ENCODE data around the gene HSPA1L.
"Not testable (repeated sequence)": the region's sequence is repeated elsewhere in the genome, so short reads cannot be mapped to it uniquely, and the experiment has no call there.

Gene HSPA1L

DNA sequence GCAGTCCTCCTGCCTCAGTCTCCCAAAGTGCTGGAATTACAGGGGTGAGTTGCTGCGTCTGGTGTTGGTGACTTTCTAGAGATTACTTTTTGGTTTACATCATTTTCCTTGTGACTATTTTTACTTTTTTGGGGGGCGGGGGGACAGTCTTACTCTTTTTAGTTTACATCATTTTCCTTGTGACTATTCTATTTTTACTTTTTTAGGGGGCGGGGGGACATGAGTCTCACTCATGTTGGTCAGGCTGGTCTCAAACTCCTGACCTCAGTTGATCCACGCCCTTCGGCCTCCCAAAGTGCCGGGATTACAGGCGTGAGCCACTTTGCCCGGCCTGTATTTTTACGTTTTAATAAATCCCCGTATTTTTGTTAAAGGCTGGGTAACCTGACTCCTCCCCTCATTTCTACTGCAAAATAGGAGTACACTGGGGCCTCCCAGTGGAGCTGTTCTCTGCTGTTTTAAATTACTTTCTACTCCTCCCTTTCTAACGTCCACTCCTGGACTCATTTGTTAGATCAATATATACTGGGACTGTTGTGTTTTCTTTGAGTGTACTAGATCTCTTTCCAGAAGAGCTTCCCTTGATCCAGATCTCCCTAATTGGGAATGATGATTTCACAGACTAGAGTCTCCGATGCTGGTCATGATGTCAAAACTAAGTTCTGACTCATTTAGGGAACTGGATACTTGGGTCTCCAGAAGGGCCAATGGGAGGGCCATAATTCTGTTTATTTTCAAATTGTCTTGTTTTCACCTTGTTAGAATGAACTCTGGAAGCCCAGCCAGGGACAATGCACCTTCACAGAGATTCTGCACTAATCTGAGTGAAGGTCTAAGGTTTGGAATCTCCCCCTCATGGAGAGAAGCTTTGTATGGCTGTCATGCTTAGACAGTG, 21.6 kb upstream of the HSPA1L start:
- no peak for DNase-seq (ENCODE audit: low spot score)

DNA sequence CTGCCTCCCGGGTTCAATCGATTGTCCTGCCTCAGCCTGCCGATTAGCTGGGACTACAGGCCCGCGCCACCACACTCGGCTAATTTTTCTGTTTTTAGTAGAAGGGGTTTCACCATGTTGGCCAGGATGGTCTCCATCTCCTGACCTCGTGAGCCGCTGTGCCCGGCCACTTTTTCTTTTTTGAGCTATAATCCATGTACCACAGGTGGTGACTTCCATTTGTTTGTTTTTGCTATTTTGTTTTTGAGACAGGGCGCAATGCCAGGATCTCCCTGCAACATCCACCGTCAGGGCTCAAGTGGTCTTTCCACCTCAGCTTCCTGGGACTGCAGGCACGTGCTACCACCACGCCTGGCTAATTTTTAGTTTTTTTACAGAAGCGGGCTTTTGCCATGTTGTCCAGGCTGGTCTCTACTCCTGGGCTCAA, 21.0 kb upstream of the HSPA1L start:
- no peak for DNase-seq (ENCODE audit: low spot score)

GRCh38 chr6:31834367-31835250, 19.5 kb upstream of the HSPA1L start:
- DNase-seq (ENCODE audit: low spot score) = peak; percentile 91

DNA sequence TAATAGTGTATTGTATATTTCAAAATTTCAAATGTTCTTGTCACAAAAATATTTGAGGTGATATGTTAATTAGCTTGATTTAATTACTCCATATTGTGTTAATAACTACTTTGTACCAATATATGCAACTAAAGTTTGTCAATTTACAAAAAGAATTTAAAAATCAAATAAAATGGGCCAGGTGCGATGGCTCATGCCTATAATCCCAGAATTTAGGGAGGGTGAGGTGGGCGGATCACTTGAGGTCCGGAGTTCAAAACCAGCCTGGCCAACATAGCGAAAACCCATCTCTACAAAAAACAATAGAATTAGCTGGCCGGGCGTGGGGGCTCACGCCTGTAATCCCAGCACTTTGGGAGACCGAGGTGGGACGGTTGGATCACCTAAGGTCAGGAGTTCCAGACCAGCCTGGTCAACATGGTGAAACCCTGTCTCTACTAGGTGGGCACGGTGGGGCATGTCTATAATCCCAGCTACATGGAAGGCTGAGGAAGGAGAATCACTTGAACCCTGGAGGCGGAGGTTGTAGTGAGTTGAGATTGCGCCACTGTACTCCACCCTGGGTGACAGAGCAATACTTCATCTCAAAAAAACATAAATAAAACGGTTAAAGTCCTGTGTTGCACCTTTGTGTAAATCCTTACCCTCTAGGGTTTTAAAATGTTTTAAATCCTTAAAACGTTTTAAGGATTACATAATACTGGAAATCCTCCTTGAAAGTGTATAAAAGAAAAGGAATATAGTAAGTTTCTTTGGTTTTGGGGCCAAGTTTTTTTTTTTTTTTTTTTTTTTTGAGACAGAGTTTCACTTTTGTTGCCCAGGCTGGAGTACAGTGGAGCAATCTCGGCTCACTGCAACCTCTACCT, 16.5 kb upstream of the HSPA1L start:
- no peak for DNase-seq (ENCODE audit: low spot score)

DNA sequence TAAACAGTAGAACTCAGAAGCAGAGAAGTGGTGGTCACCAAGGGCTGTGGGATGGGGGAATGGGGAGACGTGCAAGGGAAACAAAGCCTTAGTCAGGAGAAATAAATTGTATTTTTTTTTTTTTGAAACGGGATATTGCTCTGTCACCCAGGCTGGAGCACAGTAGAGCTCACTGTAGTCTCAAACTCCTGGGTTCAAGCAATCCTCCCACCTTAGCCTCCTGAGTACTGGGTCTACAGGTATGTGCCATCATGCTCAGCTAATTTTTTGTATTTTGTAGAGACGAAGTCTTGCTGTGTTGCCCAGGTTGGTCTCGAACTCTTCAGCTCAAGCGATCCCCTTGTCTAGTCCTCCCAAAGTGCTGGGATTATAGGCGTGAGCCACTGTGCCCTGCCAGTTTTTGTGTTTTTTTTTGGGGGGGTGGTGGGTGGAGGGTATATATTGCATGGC, 15.8 kb upstream of the HSPA1L start:
- DNase-seq (ENCODE audit: low spot score) = no peak

DNA sequence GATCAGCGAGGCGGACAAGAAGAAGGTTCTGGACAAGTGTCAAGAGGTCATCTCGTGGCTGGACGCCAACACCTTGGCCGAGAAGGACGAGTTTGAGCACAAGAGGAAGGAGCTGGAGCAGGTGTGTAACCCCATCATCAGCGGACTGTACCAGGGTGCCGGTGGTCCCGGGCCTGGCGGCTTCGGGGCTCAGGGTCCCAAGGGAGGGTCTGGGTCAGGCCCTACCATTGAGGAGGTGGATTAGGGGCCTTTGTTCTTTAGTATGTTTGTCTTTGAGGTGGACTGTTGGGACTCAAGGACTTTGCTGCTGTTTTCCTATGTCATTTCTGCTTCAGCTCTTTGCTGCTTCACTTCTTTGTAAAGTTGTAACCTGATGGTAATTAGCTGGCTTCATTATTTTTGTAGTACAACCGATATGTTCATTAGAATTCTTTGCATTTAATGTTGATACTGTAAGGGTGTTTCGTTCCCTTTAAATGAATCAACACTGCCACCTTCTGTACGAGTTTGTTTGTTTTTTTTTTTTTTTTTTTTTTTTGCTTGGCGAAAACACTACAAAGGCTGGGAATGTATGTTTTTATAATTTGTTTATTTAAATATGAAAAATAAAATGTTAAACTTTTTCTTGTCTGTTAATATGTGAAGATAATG, 14.7 kb upstream of the HSPA1L start:
- DNase-seq (ENCODE audit: low spot score) = no peak

GRCh38 chr6:31827286-31828079, 12.4 kb upstream of the HSPA1L start, which contains the start of gene HSPA1B:
Gene HSPA1B (plus strand): TSS chr6:31827738. CDS start chr6:31827951, 213 bp downstream.
- peak; percentile 98 for DNase-seq (ENCODE audit: low spot score)

DNA sequence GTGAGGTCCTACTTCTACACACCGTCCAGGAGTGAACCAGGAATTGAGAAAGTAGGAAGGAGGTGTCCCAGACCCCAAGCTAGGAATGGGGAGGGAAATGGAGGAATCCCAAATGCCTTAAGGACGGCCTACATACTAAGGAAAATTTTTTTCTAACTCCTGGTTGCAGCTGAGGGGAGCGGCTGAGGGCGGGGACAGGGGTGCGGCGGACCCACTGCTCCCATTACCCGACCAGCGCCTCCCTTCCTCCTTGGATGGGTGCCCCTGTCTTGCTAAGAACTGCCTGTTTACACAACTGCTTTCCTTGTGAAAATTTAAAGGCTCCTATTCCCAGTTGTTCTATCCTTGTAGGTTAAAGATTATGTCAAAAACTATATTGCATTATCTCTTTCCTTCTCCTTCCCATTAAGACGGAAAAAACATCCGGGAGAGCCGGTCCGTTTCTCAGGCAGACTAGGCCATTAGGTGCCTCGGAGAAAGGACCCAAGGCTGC, 11.8 kb upstream of the HSPA1L start:
- peak; percentile 85 for DNase-seq (ENCODE audit: low spot score)

DNA sequence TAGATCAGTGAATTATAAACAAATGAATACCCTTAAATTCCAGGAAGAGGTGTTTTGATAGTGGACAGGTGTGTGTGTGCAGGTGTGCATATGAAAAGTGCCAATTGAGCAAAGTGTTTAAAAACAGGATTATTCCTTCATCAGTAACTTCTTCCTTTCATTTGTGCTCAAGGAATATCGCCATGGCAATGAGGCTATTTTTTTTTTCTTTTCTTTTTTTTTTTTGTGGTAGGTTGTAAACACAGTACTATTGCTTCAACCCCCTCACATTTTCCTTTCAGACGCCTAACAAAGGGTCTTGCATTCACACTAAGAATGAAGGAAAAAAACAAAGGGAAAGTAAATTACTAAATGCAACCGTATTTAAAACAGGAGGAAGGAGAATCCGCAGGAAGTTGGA, 10.5 kb upstream of the HSPA1L start:
- DNase-seq (ENCODE audit: low spot score) = no peak

DNA sequence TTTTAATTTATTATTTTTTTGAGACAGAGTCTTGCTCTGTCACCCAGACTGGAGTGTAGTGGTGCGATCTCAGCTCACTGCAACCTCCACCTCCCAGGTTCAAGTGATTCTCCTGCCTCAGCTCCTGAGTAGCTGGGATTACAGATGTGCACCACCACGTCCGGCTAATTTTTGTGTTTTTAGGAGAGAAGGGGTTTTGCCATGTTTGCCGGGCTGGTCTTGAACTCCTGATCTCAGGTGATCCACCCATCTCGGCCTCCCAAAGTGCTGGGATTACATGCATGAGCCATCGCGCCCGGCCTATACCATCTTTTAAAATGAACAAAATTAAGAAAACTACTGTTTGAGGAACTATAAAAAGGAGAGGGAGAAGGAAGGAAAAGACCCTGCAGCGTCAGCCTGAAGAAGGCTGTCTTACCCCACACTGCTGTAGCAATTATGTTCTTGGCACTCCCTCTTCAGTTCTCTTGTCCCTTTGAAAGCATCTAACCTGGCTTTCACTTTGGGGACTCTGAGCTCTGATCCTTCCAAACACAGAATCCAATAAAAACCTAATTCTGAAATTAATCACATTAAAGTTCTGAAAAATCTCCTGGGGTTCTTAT, 8.6 kb upstream of the HSPA1L start:
- DNase-seq (ENCODE audit: low spot score) = not testable (repeated sequence)

GRCh38 chr6:31822036-31822821, 7.1 kb upstream of the HSPA1L start:
- peak; percentile 62 for DNase-seq (ENCODE audit: low spot score)

DNA sequence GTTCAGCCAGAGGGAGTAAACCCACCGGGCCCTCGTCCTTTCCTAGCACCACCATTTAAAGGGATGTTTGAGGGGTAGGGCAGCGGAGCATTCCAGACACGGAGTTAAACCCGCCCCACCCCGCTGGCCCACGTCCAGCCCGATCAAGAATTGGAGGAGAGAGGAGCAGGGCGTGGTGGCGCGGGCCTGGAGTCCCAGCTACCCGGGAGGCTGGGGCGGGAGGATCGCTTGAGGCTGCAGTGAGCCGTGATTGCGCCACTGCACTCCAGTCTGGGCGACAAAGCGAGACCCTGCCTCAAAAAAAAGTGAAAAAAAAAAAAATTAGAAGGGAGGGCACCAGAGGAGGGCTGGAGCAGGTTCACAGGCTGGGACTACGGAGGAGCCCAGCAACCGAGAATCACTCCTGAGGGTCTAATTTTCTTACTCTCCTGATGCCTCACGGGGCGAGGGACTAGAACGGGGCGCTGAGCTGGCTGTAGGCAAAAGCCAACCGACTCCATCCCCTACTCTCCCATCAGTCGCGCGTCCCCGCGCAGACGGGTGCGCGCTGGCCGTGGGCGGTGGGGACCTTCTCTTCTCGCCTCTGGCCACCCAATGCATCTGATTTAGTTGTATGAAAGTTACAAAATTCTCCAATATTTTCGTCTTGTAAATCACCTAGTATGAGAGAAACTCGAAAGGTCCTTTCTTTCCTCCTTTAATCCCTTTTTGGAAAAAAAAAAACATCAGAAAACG, 6.4 kb upstream of the HSPA1L start:
- DNase-seq (ENCODE audit: low spot score) = no peak

DNA sequence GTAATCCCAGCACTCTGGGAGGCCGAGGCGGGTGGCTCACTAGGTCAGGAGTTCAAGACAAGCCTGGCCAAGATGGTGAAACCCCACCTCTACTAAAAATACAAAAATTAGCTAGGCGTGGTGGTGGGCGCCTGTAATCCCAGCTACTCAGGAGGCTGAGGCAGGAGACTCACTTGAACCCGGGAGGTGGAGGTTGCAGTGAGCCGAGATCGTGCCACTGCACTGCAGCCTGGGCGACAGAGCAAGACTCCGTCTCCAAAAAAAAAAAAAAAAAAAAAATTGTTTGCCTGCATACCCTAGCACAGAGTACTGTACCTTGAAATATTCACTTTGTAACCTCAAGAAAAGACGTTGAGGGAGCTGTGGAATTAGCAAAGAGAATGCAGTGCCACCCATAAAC, 5.3 kb upstream of the HSPA1L start:
- not testable (repeated sequence) for DNase-seq (ENCODE audit: low spot score)

GRCh38 chr6:31819871-31820299, 4.8 kb upstream of the HSPA1L start:
- no peak for DNase-seq (ENCODE audit: low spot score)

DNA sequence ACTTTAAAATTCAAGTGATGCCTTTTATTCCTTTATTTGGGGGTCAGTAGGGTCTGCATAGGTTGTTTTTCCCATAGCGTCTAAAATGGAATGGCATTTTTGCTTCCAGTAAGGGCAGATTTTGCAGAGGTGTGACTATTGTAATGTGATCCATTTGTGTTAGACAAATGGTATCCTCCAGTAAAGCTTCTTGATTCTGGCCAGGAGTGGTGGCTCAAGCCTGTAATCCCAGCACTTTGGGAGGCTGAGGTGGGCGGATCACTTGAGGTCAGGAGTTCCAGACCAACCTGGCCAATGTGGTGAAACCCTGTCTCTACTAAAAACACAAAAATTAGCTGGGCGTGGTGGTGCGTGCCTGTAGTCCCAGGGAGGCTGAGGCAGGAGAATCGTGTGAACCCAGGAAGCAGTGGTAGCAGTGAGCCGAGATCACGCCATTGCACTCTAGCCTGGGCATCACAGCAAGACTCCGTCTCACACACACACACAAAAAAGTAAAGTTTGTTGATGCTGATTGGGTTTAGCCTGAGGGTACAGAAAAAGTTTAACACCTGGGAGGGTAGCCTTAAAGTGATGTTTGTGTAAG, 2.9 kb upstream of the HSPA1L start:
- DNase-seq (ENCODE audit: low spot score) = not testable (repeated sequence)

DNA sequence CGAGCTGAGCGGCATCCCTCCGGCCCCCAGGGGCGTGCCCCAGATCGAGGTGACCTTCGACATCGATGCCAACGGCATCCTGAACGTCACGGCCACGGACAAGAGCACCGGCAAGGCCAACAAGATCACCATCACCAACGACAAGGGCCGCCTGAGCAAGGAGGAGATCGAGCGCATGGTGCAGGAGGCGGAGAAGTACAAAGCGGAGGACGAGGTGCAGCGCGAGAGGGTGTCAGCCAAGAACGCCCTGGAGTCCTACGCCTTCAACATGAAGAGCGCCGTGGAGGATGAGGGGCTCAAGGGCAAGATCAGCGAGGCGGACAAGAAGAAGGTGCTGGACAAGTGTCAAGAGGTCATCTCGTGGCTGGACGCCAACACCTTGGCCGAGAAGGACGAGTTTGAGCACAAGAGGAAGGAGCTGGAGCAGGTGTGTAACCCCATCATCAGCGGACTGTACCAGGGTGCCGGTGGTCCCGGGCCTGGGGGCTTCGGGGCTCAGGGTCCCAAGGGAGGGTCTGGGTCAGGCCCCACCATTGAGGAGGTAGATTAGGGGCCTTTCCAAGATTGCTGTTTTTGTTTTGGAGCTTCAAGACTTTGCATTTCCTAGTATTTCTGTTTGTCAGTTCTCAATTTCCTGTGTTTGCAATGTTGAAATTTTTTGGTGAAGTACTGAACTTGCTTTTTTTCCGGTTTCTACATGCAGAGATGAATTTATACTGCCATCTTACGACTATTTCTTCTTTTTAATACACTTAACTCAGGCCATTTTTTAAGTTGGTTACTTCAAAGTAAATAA, 2.2 kb upstream of the HSPA1L start:
- not testable (repeated sequence) for DNase-seq (ENCODE audit: low spot score)

GRCh38 chr6:31814677-31815024, 432 bp downstream of the HSPA1L start:
- peak; percentile 83 for DNase-seq (ENCODE audit: low spot score)
